ENCODE measurements around the gene MUTYH. TPM values are rescaled to one million over a fixed set of nuclear protein-coding genes. Genes with fewer than 3 reads are reported as not detected.

MUTYH gene
- total RNA-seq, 1 experiment from 2014 or later = 26.8 TPM

DNA sequence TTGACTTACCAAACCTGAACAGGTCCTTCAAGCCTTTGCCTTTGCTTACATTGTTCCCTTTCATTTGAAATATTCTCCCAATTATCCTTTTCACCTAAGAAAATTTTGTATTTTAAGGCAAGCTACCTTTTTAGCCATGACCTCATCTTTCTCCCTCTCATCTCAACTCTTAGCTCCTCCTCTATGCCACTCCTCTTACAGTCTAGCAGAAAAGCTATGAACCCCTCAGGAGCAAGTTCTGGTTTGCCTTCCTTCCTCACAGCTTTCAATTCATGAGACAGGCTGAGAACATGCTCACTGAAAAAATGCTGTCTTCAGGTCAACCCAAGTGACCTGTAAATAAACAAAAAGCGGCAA, 8.3 kb upstream of the MUTYH start:
- ChIA-PET CTCF (no interaction called here), POLR2A (ENCODE audit: low non-redundant PET) (no interaction called here)
- Histone ChIP-seq H3K36me3 (ENCODE audit: insufficient read depth, low read length, poor library complexity, severe bottlenecking) (peaks cover 11% of the 10 kb centered on the region), H3K27ac (ENCODE audit: low read depth, low read length, poor library complexity, severe bottlenecking) (no peak overlapping the region), H3K4me3 (ENCODE audit: low read depth, low read length, poor library complexity, severe bottlenecking) (no peak overlapping the region), H3K9me3 (ENCODE audit: low read depth, low read length, poor library complexity, severe bottlenecking) (no peaks in the 10 kb centered on the region), H3K4me1 (ENCODE audit: insufficient read depth, low read length, poor library complexity, severe bottlenecking) (no peaks in the 10 kb centered on the region), H3K27me3 (replicated peaks; ENCODE audit: insufficient read depth, low read depth, low read length, poor library complexity) (no peaks in the 10 kb centered on the region)
- intact Hi-C loops (cut with micrococcal nuclease; ENCODE audit: unreplicated experiment) = no loop called here
- TF ChIP-seq EZH2 (IDR thresholded peaks at IDR 0.05; ENCODE audit: borderline replicate concordance, low read depth, low read length, poor library complexity, severe bottlenecking) = no peak
- TF ChIP-seq, protein P1, sequence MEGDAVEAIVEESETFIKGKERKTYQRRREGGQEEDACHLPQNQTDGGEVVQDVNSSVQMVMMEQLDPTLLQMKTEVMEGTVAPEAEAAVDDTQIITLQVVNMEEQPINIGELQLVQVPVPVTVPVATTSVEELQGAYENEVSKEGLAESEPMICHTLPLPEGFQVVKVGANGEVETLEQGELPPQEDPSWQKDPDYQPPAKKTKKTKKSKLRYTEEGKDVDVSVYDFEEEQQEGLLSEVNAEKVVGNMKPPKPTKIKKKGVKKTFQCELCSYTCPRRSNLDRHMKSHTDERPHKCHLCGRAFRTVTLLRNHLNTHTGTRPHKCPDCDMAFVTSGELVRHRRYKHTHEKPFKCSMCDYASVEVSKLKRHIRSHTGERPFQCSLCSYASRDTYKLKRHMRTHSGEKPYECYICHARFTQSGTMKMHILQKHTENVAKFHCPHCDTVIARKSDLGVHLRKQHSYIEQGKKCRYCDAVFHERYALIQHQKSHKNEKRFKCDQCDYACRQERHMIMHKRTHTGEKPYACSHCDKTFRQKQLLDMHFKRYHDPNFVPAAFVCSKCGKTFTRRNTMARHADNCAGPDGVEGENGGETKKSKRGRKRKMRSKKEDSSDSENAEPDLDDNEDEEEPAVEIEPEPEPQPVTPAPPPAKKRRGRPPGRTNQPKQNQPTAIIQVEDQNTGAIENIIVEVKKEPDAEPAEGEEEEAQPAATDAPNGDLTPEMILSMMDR (conservative IDR thresholded peaks at IDR 0.05; ENCODE audit: low read depth, low read length) = no peak
- DNase-seq (ENCODE audit: low spot score) = no peak
- BruUV-seq (replicated peaks) = no TSS peak

DNA sequence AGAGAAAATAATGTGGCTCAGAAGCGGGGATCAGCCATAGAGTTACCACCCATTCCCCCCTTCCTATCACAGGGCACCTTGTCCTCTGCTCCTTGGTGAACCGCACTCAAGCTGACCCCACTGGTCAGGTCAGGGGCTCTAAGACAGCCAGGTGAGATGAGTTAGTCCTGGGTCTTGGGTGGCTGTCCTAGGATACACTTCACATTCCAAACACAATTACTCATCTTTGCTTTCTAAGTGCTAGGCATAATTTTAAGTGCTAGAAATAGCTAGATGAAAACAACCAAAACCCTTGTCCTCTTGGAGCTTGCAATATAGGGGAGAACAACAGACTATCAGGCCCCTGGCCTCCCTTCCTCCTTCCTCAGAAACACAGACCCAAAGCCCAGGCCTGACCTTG, 7.8 kb upstream of the MUTYH start:
- ChIA-PET CTCF (no interaction called here), POLR2A (ENCODE audit: low non-redundant PET) (no interaction called here)
- Histone ChIP-seq H3K9me3 (ENCODE audit: low read depth, low read length, poor library complexity, severe bottlenecking) (no peaks in the 10 kb centered on the region), H3K4me3 (ENCODE audit: low read depth, low read length, poor library complexity, severe bottlenecking) (no peak overlapping the region), H3K27ac (ENCODE audit: low read depth, low read length, poor library complexity, severe bottlenecking) (no peak overlapping the region), H3K4me1 (ENCODE audit: insufficient read depth, low read length, poor library complexity, severe bottlenecking) (no peaks in the 10 kb centered on the region), H3K36me3 (ENCODE audit: insufficient read depth, low read length, poor library complexity, severe bottlenecking) (peaks cover 16% of the 10 kb centered on the region), H3K27me3 (replicated peaks; ENCODE audit: insufficient read depth, low read depth, low read length, poor library complexity) (no peaks in the 10 kb centered on the region)
- intact Hi-C loops (cut with micrococcal nuclease; ENCODE audit: unreplicated experiment) = no loop called here
- no peak for TF ChIP-seq EZH2 (IDR thresholded peaks at IDR 0.05; ENCODE audit: borderline replicate concordance, low read depth, low read length, poor library complexity, severe bottlenecking)
- TF ChIP-seq, protein P1 (conservative IDR thresholded peaks at IDR 0.05; ENCODE audit: low read depth, low read length) = no peak
- no TSS peak for BruUV-seq (replicated peaks)
- no peak for DNase-seq (ENCODE audit: low spot score)

DNA sequence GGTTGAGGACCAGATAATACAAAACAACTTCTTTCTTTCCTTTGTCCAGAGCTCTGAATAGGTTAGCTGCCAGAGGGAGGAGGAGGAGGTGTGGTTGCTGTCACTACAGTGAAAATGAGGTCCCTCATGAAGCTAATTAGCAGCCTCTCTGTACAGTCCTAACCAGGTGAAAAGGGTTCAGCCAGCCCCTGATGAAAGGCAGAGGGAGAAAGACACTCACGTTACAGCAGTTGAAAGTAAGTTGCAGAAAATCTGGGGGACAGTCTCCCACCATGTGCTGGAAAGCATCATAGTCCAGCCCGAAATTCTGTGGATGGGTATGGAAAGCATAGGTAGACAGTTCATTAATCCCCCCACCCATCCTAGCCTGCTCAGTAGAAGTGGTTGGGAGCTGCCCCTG, 6.2 kb upstream of the MUTYH start:
- no peaks in the 10 kb centered on the region for H3K27me3 ChIP-seq (replicated peaks; ENCODE audit: insufficient read depth, low read depth, low read length, poor library complexity)
- peaks cover 5% of the 10 kb centered on the region for H3K4me1 ChIP-seq (ENCODE audit: insufficient read depth, low read length, poor library complexity, severe bottlenecking)
- H3K9me3 ChIP-seq (ENCODE audit: low read depth, low read length, poor library complexity, severe bottlenecking) = no peaks in the 10 kb centered on the region
- ChIA-PET CTCF (no interaction called here), POLR2A (ENCODE audit: low non-redundant PET) (no interaction called here)
- H3K4me3 ChIP-seq (ENCODE audit: low read depth, low read length, poor library complexity, severe bottlenecking) = no peak overlapping the region
- no peak for TF ChIP-seq EZH2 (IDR thresholded peaks at IDR 0.05; ENCODE audit: borderline replicate concordance, low read depth, low read length, poor library complexity, severe bottlenecking)
- TF ChIP-seq, protein P1 (conservative IDR thresholded peaks at IDR 0.05; ENCODE audit: low read depth, low read length) = no peak
- no peak overlapping the region for H3K27ac ChIP-seq (ENCODE audit: low read depth, low read length, poor library complexity, severe bottlenecking)
- peaks cover 32% of the 10 kb centered on the region for H3K36me3 ChIP-seq (ENCODE audit: insufficient read depth, low read length, poor library complexity, severe bottlenecking)
- DNase-seq (ENCODE audit: low spot score) = no peak
- intact Hi-C loops (cut with micrococcal nuclease; ENCODE audit: unreplicated experiment) = no loop called here
- no TSS peak for BruUV-seq (replicated peaks)

All from A673 (cell line).